Activated gamma-delta T cell treated with Interleukin-2 at 50 U/mL for 16 hours (primary cell): ENCODE results near the gene IFNW1.

Experiments
- DNase-seq: peaks from one replicate; pipeline ENCODE4 v3.0.0-alpha.2; 2020

IFNW1 gene

DNA sequence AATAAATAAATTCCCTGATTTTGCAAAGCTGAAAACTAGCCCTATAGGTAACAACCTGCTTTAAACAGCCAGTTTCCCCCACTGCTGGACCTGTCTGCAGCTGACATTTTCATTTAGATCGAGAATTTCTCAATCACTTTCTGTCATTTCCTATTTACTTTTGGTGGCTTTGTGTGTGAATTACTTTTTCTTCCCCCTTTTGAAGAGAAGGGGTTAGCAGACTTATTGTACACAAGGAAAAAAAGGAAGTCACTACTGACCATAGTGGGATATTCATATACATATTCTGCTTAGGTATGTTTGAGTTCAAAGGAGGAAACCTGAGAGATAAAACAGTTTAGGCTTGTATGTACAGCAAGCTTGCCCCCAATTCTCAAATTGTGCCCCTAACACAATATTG is 36.8 kb downstream of the IFNW1 start:
- DNase-seq = no peak

GRCh38 chr9:21102305-21102704 is 39.3 kb downstream of the IFNW1 start:
- no peak for DNase-seq

DNA sequence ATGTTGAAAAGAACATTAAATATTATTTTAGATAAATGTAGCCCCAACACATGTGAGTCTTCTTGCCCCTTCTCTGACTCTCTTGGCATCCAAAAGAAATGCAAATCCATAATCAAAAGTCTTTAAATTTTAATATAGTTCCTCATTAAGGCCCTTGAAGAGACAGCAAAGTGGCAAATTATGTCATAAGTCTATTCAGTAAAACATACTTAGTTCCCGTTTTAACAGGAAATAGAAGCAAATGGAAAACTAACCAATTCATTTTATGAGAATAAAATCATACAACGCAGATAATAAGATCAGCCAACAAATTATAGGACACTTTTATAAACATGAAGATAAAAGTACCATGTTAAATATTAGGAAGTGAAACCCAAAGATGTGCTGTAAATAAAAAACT is 43.8 kb downstream of the IFNW1 start:
- no peak for DNase-seq

DNA sequence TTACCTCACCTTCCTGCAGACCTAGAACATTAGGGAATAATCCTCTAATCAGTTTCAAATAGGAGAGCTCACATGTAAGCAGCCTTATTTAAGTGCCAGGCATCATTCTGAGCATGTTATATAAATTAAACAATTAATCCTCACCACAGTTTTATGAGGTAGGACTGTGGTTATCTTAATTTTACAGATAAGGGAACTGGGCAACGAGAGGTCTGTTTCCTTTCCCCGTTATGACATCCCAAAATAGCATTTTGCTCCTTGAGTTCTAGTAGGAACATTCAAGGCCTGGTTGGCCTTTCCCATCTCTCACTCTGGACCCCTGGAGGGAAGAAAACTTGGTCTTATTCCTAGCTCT is 44.8 kb downstream of the IFNW1 start:
- no peak for DNase-seq

DNA sequence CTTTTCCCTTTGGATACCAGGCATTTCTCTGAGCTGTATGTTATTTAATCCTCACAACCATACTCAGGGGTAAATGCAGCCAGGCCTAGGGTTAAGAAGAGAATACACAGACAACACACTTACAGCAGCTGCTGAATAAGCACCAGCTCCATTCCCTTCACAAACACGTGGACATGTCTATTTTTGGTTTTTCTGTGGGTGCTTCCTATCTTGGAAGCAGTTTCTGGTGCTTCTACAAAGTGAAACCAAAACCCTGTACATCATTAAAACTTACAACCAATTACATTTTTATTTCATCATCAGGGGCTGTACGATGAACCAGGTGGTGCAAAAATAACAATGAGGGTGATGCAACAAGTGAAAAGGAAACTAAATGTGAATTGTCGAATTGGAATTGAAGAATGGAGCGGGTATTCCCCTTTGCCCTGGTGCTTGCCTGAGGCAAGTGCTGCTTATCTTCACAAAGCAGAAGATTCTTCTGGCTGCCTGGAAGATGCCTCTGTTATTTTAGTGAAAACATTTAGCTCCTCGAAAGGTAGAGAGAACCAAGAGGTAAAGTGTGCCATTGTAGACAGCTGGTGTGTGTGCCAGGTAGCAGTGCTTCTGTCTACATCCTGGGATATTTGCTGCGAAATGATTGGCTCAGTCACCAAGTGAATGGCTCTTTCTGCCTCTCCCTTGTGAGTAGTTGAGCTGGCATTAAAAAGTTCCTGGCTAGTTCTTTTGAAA is 45.3 kb downstream of the IFNW1 start:
- DNase-seq = no peak

- DNase-seq = no peak
Measured at GRCh38 chr9:21095561-21095960, 46.1 kb downstream of the IFNW1 start.
